Parathyroid adenoma (tissue), 2 donors: ENCODE measurements around the gene CCDC127.
"Not testable (repeated sequence)": the region's sequence is repeated elsewhere in the genome, so short reads cannot be mapped to it uniquely, and the experiment has no call there.

Experiments
- H2AFZ ChIP-seq: fragments of 300-600 bp; sonication (generic); one replicate; pipeline ENCODE4 v1.7.0; 2017; ENCODE audit warnings: antibody characterized with exemption, mild to moderate bottlenecking
- H3K27ac ChIP-seq: fragments of 300-600 bp; sonication (generic); one replicate; pipeline ENCODE4 v1.7.0; 2017
- H3K27me3 ChIP-seq: fragments of 300-600 bp; sonication (generic); one replicate; pipeline ENCODE4 v1.7.0; 2017; ENCODE audit warnings: low read length; ENCODE audit not compliant: control insufficient read depth, insufficient read depth
- H3K36me3 ChIP-seq: fragments of 300-600 bp; sonication (generic); one replicate; pipeline ENCODE4 v1.7.0; 2017; ENCODE audit warnings: low read length; ENCODE audit not compliant: control insufficient read depth, insufficient read depth
- H3K4me1 ChIP-seq: fragments of 300-600 bp; sonication (generic); one replicate; pipeline ENCODE4 v1.7.0; 2017; ENCODE audit warnings: control low read depth
- H3K4me2 ChIP-seq: fragments of 300-600 bp; sonication (generic); one replicate; pipeline ENCODE4 v1.7.0; 2017; ENCODE audit warnings: low read length
- H3K4me3 ChIP-seq: fragments of 300-600 bp; sonication (generic); one replicate; pipeline ENCODE4 v1.7.0; 2017; ENCODE audit warnings: low read depth, low read length
- H3K79me2 ChIP-seq: fragments of 300-600 bp; sonication (generic); one replicate; pipeline ENCODE4 v1.7.0; 2017; ENCODE audit warnings: control low read depth
- H3K9ac ChIP-seq: fragments of 300-600 bp; sonication (generic); one replicate; pipeline ENCODE4 v1.7.0; 2017; ENCODE audit warnings: mild to moderate bottlenecking
- H3K9me3 ChIP-seq: fragments of 300-600 bp; sonication (generic); one replicate; pipeline ENCODE4 v1.7.0; 2017; ENCODE audit warnings: low read length; ENCODE audit not compliant: control insufficient read depth
- TF ChIP-seq, protein P1 (sequence below): fragments of 300-600 bp; sonication (generic); IDR thresholded peaks from one replicate; pipeline ENCODE4 v1.7.0; 2017; ENCODE audit warnings: antibody characterized with exemption, mild to moderate bottlenecking
- donor health status: primary hyperparathyroidism.

CCDC127 gene

GRCh38 chr5:231661-232060 lies 13.7 kb upstream of the CCDC127 start:
- no peak overlapping the region for H3K4me2 ChIP-seq
- no peaks in the 10 kb centered on the region for H3K9me3 ChIP-seq
- no peaks in the 10 kb centered on the region for H3K36me3 ChIP-seq
- H3K4me3 ChIP-seq: no peak overlapping the region
- H3K27ac ChIP-seq: no peak overlapping the region
- no peak overlapping the region for H3K9ac ChIP-seq
- no peaks in the 10 kb centered on the region for H3K4me1 ChIP-seq
- TF ChIP-seq, protein P1, sequence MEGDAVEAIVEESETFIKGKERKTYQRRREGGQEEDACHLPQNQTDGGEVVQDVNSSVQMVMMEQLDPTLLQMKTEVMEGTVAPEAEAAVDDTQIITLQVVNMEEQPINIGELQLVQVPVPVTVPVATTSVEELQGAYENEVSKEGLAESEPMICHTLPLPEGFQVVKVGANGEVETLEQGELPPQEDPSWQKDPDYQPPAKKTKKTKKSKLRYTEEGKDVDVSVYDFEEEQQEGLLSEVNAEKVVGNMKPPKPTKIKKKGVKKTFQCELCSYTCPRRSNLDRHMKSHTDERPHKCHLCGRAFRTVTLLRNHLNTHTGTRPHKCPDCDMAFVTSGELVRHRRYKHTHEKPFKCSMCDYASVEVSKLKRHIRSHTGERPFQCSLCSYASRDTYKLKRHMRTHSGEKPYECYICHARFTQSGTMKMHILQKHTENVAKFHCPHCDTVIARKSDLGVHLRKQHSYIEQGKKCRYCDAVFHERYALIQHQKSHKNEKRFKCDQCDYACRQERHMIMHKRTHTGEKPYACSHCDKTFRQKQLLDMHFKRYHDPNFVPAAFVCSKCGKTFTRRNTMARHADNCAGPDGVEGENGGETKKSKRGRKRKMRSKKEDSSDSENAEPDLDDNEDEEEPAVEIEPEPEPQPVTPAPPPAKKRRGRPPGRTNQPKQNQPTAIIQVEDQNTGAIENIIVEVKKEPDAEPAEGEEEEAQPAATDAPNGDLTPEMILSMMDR: no peak
- H2AFZ ChIP-seq: no peak overlapping the region
- H3K27me3 ChIP-seq: no peaks in the 10 kb centered on the region
- no peaks in the 10 kb centered on the region for H3K79me2 ChIP-seq

- Histone ChIP-seq H3K27me3 (no peaks in the 10 kb centered on the region), H3K9ac (no peak overlapping the region), H2AFZ (no peak overlapping the region), H3K4me1 (no peaks in the 10 kb centered on the region), H3K27ac (no peak overlapping the region), H3K36me3 (no peaks in the 10 kb centered on the region), H3K9me3 (no peaks in the 10 kb centered on the region), H3K79me2 (no peaks in the 10 kb centered on the region), H3K4me2 (no peak overlapping the region), H3K4me3 (no peak overlapping the region)
- TF ChIP-seq, protein P1: no peak
Measured at GRCh38 chr5:230711-231110, 12.8 kb upstream of the CCDC127 start.

GRCh38 chr5:228886-229285 lies 10.9 kb upstream of the CCDC127 start:
- Histone ChIP-seq H2AFZ (no peak overlapping the region), H3K4me3 (no peak overlapping the region), H3K9me3 (no peaks in the 10 kb centered on the region), H3K27me3 (no peaks in the 10 kb centered on the region), H3K79me2 (peaks cover 3% of the 10 kb centered on the region), H3K4me1 (no peaks in the 10 kb centered on the region), H3K36me3 (no peaks in the 10 kb centered on the region), H3K9ac (no peak overlapping the region), H3K27ac (no peak overlapping the region), H3K4me2 (no peak overlapping the region)
- TF ChIP-seq, protein P1: no peak

DNA sequence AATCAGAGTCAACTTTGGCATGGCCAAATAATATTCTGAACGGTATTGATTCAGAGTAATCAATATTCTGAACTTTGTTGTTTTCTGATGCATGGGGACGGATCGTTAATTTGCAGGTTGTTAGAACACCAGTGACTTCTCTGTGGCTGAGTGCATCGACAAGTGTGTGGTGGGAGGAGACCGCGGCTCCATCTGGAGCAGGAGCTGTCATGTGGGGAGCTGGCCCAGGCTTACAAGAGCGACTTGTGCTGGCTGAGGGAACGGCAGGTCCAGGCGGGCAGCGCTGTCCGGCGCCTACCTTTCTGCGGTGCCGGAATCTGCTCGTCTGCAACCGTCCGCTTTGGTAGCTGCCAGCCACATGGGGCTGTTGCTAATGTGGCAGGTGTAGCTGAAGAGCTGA lies 9.4 kb upstream of the CCDC127 start:
- not testable (repeated sequence) for H3K9ac ChIP-seq, H2AFZ ChIP-seq, H3K27me3 ChIP-seq, H3K27ac ChIP-seq, H3K4me2 ChIP-seq, H3K4me1 ChIP-seq, H3K36me3 ChIP-seq, H3K4me3 ChIP-seq, H3K9me3 ChIP-seq, H3K79me2 ChIP-seq

DNA sequence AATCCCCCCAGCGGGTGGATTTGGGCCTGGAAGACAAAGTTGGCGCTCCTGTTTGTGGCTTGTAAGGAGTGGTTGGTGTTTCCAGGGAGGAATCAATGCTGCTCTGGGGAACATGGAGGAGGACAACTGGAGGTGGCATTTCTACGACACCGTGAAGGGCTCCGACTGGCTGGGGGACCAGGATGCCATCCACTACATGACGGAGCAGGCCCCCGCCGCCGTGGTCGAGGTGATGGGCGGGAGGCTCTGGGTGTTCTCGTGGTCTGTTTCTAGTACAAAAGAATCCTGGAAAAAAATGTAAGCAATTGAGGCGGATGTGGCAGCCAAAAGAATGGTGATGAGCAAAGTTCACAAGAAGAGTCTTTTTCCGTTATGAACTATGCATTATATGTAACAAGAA lies 7.4 kb upstream of the CCDC127 start:
- no peaks in the 10 kb centered on the region for H3K27me3 ChIP-seq
- no peak overlapping the region for H3K27ac ChIP-seq
- H3K36me3 ChIP-seq: no peaks in the 10 kb centered on the region

More for the DNA sequence above, 7.4 kb upstream of the CCDC127 start:
- Histone ChIP-seq H3K9ac (no peak overlapping the region), H3K4me1 (peaks cover 6% of the 10 kb centered on the region), H3K9me3 (no peaks in the 10 kb centered on the region), H3K4me2 (no peak overlapping the region), H3K79me2 (peaks cover 16% of the 10 kb centered on the region), H3K4me3 (no peak overlapping the region), H2AFZ (no peak overlapping the region)
- TF ChIP-seq, protein P1: no peak
